Measurements from ENCODE around the gene EVPL. TPM values are rescaled to one million over a fixed set of nuclear protein-coding genes. Genes with fewer than 3 reads are reported as not detected.
"Not testable (repeated sequence)": the region's sequence is repeated elsewhere in the genome, so short reads cannot be mapped to it uniquely, and the experiment has no call there.

Gene EVPL
- under 0.01 TPM in 1 of 2 replicates, not detected in the other for total RNA-seq

GRCh38 chr17:76027159-76027839 is at the start of gene EVPL:
Gene EVPL (minus strand): TSS chr17:76027306. CDS start chr17:76027198, 108 bp downstream.
- no peak for DNase-seq (ENCODE audit: low read depth in 2 of 2)

- DNase-seq (ENCODE audit: low read depth in 2 of 2): no peak
These were observed 49.1 kb upstream of the EVPL start for GRCh38 chr17:76076146-76076764.

GRCh38 chr17:76075364-76076145 is 48.4 kb upstream of the EVPL start:
- DNase-seq (ENCODE audit: low read depth in 2 of 2): peak; percentile 9 to 60

GRCh38 chr17:76074390-76075363 is 47.6 kb upstream of the EVPL start, which contains the start of gene GALR2:
Gene GALR2 (plus strand): TSS chr17:76074781. CDS start chr17:76074884, 103 bp downstream.
- no peak for DNase-seq (ENCODE audit: low read depth in 2 of 2)

- DNase-seq (ENCODE audit: low read depth in 2 of 2): peak; percentile 85 to 95
These were observed 45.2 kb upstream of the EVPL start, which contains the start of gene SRP68 for GRCh38 chr17:76072148-76072858. Gene SRP68 (minus strand): TSS chr17:76072517. CDS start chr17:76072491, 26 bp downstream.

- no peak for DNase-seq (ENCODE audit: low read depth in 2 of 2)
These were observed 44.5 kb upstream of the EVPL start for GRCh38 chr17:76071531-76072147.

- DNase-seq (ENCODE audit: low read depth in 2 of 2): no peak
These were observed 38.7 kb upstream of the EVPL start for GRCh38 chr17:76065775-76066174.

GRCh38 chr17:76063875-76064546 is 36.9 kb upstream of the EVPL start:
- DNase-seq (ENCODE audit: low read depth in 2 of 2): no peak

GRCh38 chr17:76058264-76058663 is 31.2 kb upstream of the EVPL start:
- DNase-seq (ENCODE audit: low read depth in 2 of 2): not testable (repeated sequence)

GRCh38 chr17:76056882-76057281 is 29.8 kb upstream of the EVPL start:
- no peak for DNase-seq (ENCODE audit: low read depth in 2 of 2)

- DNase-seq (ENCODE audit: low read depth in 2 of 2): no peak
These were observed 27.0 kb upstream of the EVPL start for GRCh38 chr17:76054112-76054476.

GRCh38 chr17:76053246-76054111 is 26.4 kb upstream of the EVPL start:
- peak in 1 of 2 donors; percentile 61 for DNase-seq (ENCODE audit: low read depth in 2 of 2)

- no peak for DNase-seq (ENCODE audit: low read depth in 2 of 2)
These were observed 24.5 kb upstream of the EVPL start for GRCh38 chr17:76051561-76051960.

- no peak for DNase-seq (ENCODE audit: low read depth in 2 of 2)
These were observed 23.7 kb upstream of the EVPL start for GRCh38 chr17:76050538-76051467.

- DNase-seq (ENCODE audit: low read depth in 2 of 2): no peak
These were observed 22.9 kb upstream of the EVPL start for GRCh38 chr17:76049836-76050537.

GRCh38 chr17:76049239-76049638 is 22.1 kb upstream of the EVPL start:
- no peak for DNase-seq (ENCODE audit: low read depth in 2 of 2)

GRCh38 chr17:76048711-76049110 is 21.6 kb upstream of the EVPL start:
- no peak for DNase-seq (ENCODE audit: low read depth in 2 of 2)

Measured in dermis microvascular lymphatic vessel endothelial cell (primary cell).